ENCODE results near the gene PTPRA.

PTPRA gene

DNA sequence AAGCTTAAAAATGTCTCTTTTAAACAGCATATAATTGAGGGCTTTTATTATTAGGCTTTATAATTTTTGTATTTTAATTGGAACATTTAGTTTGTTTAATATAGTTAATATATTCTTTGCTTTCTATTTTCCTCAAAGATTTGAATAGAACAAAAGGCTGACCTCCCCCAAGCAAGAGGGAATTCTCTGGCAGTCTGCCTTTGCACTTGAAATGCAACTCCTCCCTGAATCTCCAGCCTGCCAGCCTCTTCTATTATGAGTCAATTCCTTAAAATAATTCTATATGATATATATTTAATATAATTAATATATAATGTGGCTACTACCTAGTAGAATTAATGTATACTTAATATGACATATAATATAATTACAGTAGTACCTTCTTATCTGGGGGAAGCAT is 69.2 kb downstream of the PTPRA start:
- no peak for DNase-seq

GRCh38 chr20:2946988-2947961 is 74.0 kb downstream of the PTPRA start:
- peak; percentile 21 for DNase-seq

- no peak for DNase-seq
Observed at GRCh38 chr20:2948968-2949367, 75.7 kb downstream of the PTPRA start.

DNA sequence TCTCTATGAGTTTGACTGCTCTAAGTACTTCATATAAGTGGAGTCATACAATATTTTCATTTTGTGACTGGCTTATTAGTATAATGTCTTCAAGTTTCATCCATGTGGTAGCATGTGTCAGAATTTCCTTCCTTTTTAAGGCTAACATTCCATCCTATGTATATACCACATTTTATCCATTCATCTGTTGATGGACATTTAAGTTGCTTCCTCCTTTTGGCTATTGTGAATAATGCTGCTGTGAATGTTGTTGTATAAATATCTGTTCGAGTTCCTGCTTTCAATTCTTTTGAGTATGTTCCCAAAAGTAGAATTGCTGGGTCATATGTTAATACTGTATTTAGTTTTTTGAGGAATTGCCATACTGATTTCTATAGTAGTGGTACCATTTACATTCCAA is 79.5 kb downstream of the PTPRA start:
- DNase-seq: no peak

DNA sequence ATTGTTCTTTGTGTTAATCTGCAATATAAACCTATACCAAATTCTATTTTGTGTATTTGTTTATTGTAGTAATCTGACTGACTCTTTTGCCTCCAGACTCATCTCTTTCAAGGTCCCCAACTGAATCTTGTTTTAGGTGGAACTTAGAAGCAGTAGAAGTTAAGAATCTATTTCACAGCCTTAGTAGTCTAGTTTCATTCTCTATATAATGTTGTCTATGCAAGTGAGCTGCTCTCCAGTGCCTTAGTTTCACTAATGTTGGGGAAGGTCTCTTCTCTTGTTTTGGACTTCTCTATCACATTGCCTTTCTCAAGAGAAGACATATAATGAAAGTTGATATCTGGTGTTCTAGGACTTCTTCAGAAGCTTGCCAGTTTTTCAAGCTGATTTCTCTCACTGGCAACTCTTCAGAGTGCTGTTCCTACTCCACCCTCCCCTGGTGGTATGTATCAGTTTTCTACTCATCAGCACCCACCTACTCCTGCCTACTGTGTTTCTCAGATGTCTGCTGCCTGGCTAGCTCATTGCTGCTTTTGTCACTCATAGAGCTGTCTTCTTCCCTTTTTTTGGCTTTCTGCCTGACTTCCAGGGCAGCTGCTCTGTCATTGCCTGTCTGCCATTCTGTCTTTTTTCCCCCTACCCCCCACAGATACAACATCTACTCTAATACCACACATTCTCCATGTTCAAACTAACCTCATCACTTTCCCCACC is 82.1 kb downstream of the PTPRA start:
- no peak for DNase-seq

GRCh38 chr20:2956480-2956879 is 83.2 kb downstream of the PTPRA start:
- no peak for DNase-seq

DNA sequence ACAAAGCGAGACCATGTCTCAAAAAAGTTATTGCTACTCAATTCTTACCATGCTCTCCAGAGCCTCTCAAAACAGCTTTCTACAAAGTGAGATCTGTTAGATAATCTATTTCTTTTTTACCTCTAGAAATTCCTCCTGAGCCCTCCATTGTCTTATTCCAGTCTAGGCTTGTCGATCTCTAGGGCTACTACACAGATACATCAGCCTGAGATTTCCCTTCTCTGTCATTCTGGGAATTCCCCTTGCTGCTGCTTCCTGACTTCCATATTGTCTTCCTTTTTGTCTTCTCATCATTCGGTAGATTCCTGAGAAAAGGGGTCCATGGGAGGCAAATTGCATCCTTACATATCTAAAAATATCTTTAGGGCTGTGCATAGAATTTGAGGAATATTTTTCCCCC is 94.6 kb downstream of the PTPRA start:
- DNase-seq: no peak

- DNase-seq: no peak
Observed at GRCh38 chr20:2972126-2972525, 98.8 kb downstream of the PTPRA start.

GRCh38 chr20:2973574-2973973 is 100.3 kb downstream of the PTPRA start:
- DNase-seq: no peak

DNA sequence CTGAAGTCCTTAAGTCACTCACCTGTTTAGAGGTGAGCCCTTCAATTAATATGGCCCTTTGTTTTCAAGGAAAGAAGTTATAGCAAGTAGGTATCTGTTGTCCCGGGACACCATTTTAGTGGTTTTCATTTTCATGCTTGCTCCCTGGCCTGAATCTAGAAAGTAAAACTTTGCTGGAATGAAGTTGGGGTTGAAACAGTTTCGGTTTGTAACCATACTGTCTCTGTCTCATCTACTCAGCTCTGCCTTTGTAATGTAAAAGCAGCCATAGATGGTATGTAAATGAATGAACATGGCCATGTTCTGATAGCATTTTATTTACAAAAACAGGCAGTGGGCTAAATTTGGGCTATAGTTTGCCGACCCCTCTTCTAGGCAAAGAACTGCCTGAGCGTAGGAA is 105.2 kb downstream of the PTPRA start:
- no peak for DNase-seq

DNA sequence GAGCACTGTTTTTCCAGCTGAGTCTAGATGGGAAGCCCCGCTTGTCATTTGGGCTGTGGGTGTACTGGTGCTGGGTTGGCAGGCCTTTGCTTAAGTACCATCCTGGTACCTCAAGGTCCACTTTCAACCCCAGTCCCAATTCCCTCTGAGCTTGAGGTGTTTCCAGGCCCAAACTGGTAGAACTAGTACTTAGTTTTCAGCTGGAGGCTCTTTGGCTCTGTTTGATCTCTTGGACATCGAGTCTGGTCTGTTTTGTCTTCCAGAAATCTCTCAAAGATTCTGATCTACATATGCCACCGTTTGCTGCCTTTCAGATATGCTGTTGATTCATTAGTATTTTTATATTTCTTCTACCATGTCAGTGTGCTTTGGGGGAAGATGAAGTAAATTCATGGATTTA is 108.4 kb downstream of the PTPRA start:
- no peak for DNase-seq

DNA sequence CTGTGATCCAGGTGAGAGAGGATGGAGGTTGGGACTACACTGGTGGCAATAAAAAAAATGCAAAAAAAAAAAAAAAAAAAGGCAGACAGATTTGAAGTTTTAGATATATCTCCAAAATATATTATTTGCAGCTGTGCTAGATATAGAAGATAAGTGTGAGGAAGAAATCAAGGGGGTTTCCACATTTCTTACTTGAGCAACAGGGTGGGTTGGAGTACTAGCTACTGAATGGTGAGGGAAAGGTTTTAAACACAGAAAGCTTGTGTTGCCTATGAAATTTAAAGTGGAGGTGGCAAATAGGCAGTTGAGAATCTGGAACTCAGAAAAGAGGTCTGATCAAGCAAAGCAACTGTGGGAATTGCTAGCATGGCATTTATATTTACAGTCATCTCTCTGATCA is 110.2 kb downstream of the PTPRA start:
- no peak for DNase-seq

DNA sequence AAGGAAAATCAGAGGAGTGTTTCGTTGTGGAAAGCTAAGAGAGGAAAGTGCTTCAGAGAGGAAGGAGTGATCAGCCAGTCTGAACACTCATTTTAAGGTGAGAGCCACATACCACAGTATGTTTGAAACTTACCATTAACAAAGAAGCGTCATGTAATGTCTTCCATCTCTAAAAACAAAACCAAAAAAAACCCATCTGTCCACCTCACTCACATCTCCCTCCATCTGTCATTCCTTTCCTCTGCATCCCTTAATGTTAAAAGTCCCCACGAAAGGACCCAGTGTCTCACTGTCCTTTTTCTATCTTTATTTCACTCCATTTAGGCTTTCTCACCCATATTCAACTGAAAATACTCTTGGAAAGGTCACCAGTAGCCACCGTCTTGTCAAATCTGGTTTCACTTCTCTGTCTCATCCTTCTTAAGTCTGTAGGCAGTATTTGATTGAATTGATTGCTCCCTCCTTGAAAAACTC is 110.8 kb downstream of the PTPRA start:
- DNase-seq: no peak

- peak; percentile 20 for DNase-seq
Observed at GRCh38 chr20:2984956-2985661, 111.8 kb downstream of the PTPRA start.

DNA sequence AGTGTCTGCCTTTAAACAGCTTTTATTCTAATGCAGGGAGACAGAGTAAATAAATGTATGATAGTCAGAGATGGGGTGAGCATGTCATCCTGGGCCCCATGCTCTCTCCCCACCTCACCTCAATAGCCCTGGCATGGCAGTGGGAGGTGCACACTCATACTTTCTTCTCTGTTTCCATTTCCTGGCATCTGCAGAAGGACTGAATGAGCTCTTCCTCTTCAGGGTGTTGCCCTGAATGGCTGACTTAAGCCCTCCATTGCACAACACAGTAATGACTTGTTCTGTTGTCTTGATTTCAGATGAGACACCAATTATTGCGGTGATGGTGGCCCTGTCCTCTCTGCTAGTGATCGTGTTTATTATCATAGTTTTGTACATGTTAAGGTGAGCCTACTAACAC is 113.2 kb downstream of the PTPRA start:
- DNase-seq: no peak

DNA sequence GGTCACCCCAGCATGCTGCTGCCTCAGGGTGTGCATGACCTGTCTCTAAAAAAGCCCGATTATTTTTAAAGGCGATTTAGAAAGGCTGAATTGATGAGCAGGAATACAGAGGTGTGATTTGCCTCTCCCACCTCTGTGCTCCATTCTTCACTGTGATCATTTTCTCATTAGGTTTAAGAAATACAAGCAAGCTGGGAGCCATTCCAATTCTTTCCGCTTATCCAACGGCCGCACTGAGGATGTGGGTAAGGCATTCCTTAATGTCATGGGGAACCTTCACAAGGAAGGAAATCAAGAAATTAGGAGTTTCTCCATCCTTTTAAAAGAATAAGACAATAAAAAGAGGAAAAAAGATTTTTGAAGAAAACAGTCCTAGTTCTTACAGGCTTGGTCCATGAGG is 114.6 kb downstream of the PTPRA start:
- no peak for DNase-seq

GRCh38 chr20:2991532-2991931 is 118.3 kb downstream of the PTPRA start:
- DNase-seq: no peak

- DNase-seq: no peak
Observed at GRCh38 chr20:2993250-2993649, 120.0 kb downstream of the PTPRA start.

DNA sequence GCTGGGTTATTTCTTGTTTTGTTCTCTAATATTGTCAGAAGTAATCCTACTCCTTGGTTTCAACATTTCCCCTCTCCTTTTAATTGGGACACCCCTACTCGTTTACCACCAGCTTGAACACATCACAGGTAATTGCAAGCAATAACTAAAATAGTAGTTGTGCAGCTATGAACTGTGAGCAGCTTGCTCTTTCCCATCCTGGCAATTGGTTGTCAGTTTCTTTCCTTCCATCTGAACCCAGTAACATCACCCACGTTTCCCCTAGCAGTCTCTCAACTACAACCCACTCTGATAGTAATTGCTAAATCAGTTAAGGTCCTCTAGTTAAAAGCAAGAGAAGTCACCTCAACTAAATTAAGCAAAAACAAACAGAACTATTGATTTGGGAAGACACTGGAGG is 122.5 kb downstream of the PTPRA start:
- no peak for DNase-seq

GRCh38 chr20:2998728-2999127 is 125.4 kb downstream of the PTPRA start:
- DNase-seq: no peak

DNA sequence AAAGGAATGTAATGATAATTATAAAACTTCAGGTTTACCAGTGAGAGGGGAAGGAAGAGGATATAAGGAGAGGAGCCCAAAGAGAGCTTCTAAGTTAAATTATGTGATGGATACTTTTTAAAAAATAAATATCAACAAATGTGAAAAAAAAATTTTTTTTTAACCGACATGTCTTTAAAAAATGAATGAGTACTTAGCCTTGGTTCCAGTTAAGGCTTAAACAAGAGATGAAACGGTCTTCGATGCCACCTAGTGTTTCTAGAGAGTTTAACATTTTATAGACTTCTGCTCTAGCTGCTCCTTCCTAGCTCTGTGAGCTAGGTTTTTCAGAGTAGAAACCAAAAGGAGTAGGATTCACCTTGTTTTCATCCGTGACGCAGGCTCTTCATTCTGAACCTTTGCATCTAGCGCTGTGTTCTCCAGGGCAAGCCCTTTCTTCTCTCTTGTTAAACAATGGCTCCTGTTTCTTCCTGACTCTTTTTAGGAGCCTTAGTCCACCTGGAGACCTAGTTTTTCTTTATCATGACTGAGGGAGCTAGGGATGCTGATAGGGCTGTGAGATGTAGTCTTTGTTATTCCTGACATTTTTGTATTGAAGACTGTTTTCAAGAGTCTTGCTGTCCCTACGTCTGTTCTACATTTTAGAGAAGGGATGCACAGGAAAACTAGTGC is 127.7 kb downstream of the PTPRA start:
- peak; percentile 28 for DNase-seq

DNA sequence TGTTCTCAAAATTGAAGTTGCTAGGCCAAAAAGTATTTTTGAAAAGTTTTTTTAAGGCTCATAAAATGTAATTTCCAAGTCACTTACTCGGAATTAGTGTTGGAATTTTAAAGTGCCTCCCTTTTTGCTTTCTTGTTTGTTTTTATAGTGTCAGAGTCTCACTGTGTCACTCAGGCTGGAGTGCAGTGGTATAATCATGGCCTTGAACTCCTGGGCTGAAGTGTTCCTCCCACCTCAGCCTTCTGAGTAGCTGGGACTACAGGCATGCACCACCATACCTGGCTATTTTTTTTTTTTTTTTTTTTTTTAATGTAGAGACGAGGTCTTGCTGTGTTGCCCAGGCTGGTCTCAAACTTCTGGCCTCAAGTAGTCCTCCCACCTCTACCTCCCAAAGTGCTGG is 130.1 kb downstream of the PTPRA start:
- DNase-seq: no peak
